Natural killer cell (primary cell): ENCODE results near the gene STAT4. TPM values are rescaled to one million over a fixed set of nuclear protein-coding genes. Genes with fewer than 3 reads are reported as not detected.

Experiments used
- ATAC-seq, 3 donors: fragments of 150-1000 bp in 2 of 3; fragments of 200-7000 bp in 1 of 3; cut with Tn5 transposase; 1 replicate in 1 of 3; 2 replicates in 2 of 3; pipeline ENCODE4 v1.10.0; 2021; ENCODE audit warnings: mild to moderate bottlenecking in 2 of 3, moderate library complexity in 2 of 3
- DNase-seq, 2 donors: peaks; one replicate each; pipeline versions ENCODE4 v3.0.0 to v3.0.0-alpha.2; 2013 to 2021; ENCODE audit warnings: mixed read lengths in 1 of 2
- H3K27ac ChIP-seq: one replicate; pipeline ENCODE4 v1.5.1; 2013; ENCODE audit warnings: mild to moderate bottlenecking, low read length
- H3K27me3 ChIP-seq: one replicate; pipeline ENCODE4 v1.6.1; 2013; ENCODE audit warnings: low read length; ENCODE audit not compliant: control insufficient read depth, insufficient read depth
- H3K36me3 ChIP-seq: one replicate; pipeline ENCODE4 v1.6.1; 2013; ENCODE audit warnings: low read length; ENCODE audit not compliant: control insufficient read depth, insufficient read depth
- H3K4me1 ChIP-seq: one replicate; pipeline ENCODE4 v1.6.1; 2013; ENCODE audit warnings: low read length; ENCODE audit not compliant: control insufficient read depth, insufficient read depth
- H3K4me3 ChIP-seq: one replicate; pipeline ENCODE4 v1.5.1; 2013; ENCODE audit warnings: low read length
- H3K9me3 ChIP-seq: one replicate; pipeline ENCODE4 v1.6.1; 2013; ENCODE audit warnings: low read length; ENCODE audit not compliant: control insufficient read depth, insufficient read depth
- H3K27ac Mint-ChIP-seq, 2 donors: one replicate each; pipeline ENCODE4 v1.8.0; 2022; ENCODE audit warnings: mild to moderate bottlenecking in 2 of 2, mixed read lengths in 2 of 2, moderate library complexity in 1 of 2
- H3K27me3 Mint-ChIP-seq, 2 donors: one replicate each; pipeline ENCODE4 v1.8.0; 2022; ENCODE audit warnings: low read depth in 2 of 2, mixed read lengths in 2 of 2
- H3K36me3 Mint-ChIP-seq: one replicate; pipeline ENCODE4 v1.8.0; 2022; ENCODE audit warnings: mixed read lengths
- H3K4me1 Mint-ChIP-seq, 2 donors: one replicate each; pipeline ENCODE4 v1.8.0; 2022; ENCODE audit warnings: mixed read lengths in 2 of 2
- H3K4me3 Mint-ChIP-seq: one replicate; pipeline ENCODE4 v1.8.0; 2022; ENCODE audit warnings: mild to moderate bottlenecking, moderate library complexity, mixed read lengths
- H3K9me3 Mint-ChIP-seq, 2 donors: one replicate each; pipeline ENCODE4 v1.8.0; 2022; ENCODE audit warnings: mixed read lengths in 2 of 2
- WGBS: methylation state at CpG from one replicate; pipeline ENCODE4 v1.1.7; 2013; ENCODE audit warnings: missing lambda C conversion rate; ENCODE audit not compliant: insufficient coverage; 5-methylcytosine and 5-hydroxymethylcytosine counted together
- intact Hi-C: fragments of 100-400 bp; cut with micrococcal nuclease; formaldehyde crosslinking; loops from one replicate; pipeline ENCODE4 v1.14.2; 2022
- total RNA-seq, 4 donors: library from RNA; stranded (reverse); fragments of 120-200 nt in 1 of 4; gene quantifications; one replicate each; pipeline versions ENCODE4 v1.2.3 to v1.2.4, GENCODE V29; 2013 to 2022
- TF ChIP-seq, protein P1 (sequence below): fragments of 200-600 bp; IDR thresholded peaks from one replicate; pipeline ENCODE4 v1.8.0; 2022; ENCODE audit warnings: antibody characterized with exemption

Gene STAT4
- total RNA-seq, 3 donors from 2014 or later (not counting 1 experiment from before 2014, with no cell fraction given) = 264 to 339 (median 304) TPM

DNA sequence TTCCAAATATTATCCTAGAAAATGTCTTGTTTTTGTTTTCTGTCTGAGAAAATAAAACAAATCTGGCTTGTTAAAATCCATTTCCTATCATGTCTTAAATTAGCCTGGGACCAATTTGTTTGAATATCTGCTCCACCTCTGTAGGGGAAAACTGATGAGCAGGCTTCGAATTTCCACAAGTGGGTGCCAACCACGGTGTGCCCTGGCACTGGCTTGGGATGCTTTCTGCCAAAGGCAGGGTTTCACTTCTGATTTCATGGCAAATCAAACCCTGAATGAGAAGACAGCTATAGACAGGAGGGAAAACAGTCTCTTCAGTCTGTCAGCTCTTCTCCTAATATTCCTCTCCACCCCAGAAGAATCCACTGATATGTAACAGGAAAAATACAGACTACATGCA is 33.7 kb upstream of the STAT4 start:
- Mint-ChIP-seq H3K4me1 (peaks cover 4 to 11% of the 10 kb centered on the region in 2 donors), H3K27ac (no peak overlapping the region), H3K9me3 (no peaks in the 10 kb centered on the region), H3K4me3 (no peak overlapping the region), H3K27me3 (no peaks in the 10 kb centered on the region), H3K36me3 (no peaks in the 10 kb centered on the region)
- Histone ChIP-seq H3K4me3 (no peak overlapping the region), H3K36me3 (no peaks in the 10 kb centered on the region), H3K9me3 (no peaks in the 10 kb centered on the region), H3K27ac (no peak overlapping the region), H3K4me1 (peaks cover 2% of the 10 kb centered on the region), H3K27me3 (no peaks in the 10 kb centered on the region)
- no peak for DNase-seq
- intact Hi-C loops = no loop called here
- WGBS = 81% methylated on average over 2 of the region's 2 CpGs
- ATAC-seq = no peak
- TF ChIP-seq, protein P1, sequence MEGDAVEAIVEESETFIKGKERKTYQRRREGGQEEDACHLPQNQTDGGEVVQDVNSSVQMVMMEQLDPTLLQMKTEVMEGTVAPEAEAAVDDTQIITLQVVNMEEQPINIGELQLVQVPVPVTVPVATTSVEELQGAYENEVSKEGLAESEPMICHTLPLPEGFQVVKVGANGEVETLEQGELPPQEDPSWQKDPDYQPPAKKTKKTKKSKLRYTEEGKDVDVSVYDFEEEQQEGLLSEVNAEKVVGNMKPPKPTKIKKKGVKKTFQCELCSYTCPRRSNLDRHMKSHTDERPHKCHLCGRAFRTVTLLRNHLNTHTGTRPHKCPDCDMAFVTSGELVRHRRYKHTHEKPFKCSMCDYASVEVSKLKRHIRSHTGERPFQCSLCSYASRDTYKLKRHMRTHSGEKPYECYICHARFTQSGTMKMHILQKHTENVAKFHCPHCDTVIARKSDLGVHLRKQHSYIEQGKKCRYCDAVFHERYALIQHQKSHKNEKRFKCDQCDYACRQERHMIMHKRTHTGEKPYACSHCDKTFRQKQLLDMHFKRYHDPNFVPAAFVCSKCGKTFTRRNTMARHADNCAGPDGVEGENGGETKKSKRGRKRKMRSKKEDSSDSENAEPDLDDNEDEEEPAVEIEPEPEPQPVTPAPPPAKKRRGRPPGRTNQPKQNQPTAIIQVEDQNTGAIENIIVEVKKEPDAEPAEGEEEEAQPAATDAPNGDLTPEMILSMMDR = no peak

- Mint-ChIP-seq H3K36me3 (no peaks in the 10 kb centered on the region), H3K4me3 (no peak overlapping the region), H3K4me1 (peaks cover 4% of the 10 kb centered on the region in 2 donors), H3K27me3 (no peaks in the 10 kb centered on the region), H3K9me3 (no peaks in the 10 kb centered on the region), H3K27ac (no peak overlapping the region)
- no peaks in the 10 kb centered on the region for H3K4me1 ChIP-seq
- no peak overlapping the region for H3K4me3 ChIP-seq
- no peak for DNase-seq
- H3K36me3 ChIP-seq = no peaks in the 10 kb centered on the region
- intact Hi-C loops = no loop called here
- ATAC-seq = no peak
- H3K27me3 ChIP-seq = no peaks in the 10 kb centered on the region
- H3K27ac ChIP-seq = no peak overlapping the region
- TF ChIP-seq, protein P1 = no peak
- no peaks in the 10 kb centered on the region for H3K9me3 ChIP-seq
Observed at GRCh38 chr2:191183516-191183915, 32.7 kb upstream of the STAT4 start.

- TF ChIP-seq, protein P1 = no peak
- no peaks in the 10 kb centered on the region for H3K9me3 ChIP-seq
- H3K27ac ChIP-seq = no peak overlapping the region
- no peak overlapping the region for H3K4me3 ChIP-seq
- Mint-ChIP-seq H3K9me3 (no peaks in the 10 kb centered on the region), H3K4me1 (peaks cover 4% of the 10 kb centered on the region in 2 donors), H3K36me3 (no peaks in the 10 kb centered on the region), H3K27ac (no peak overlapping the region), H3K27me3 (no peaks in the 10 kb centered on the region), H3K4me3 (no peak overlapping the region)
- no peak for DNase-seq
- no peak for ATAC-seq
- 89% methylated on average over 2 of the region's 2 CpGs for WGBS
- no peaks in the 10 kb centered on the region for H3K27me3 ChIP-seq
- no peaks in the 10 kb centered on the region for H3K36me3 ChIP-seq
- no peaks in the 10 kb centered on the region for H3K4me1 ChIP-seq
- intact Hi-C loops = no loop called here
Observed at GRCh38 chr2:191183081-191183480, 32.3 kb upstream of the STAT4 start.

- no peak overlapping the region for H3K4me3 Mint-ChIP-seq
- no peak overlapping the region for H3K27ac ChIP-seq
- H3K4me1 ChIP-seq = no peaks in the 10 kb centered on the region
- peaks cover 0 to 2% of the 10 kb centered on the region in 2 donors for H3K27me3 Mint-ChIP-seq
- no peaks in the 10 kb centered on the region for H3K9me3 Mint-ChIP-seq
- H3K36me3 Mint-ChIP-seq = no peaks in the 10 kb centered on the region
- ATAC-seq = no peak
- no peak overlapping the region for H3K4me3 ChIP-seq
- no peak overlapping the region for H3K27ac Mint-ChIP-seq
- peaks cover 4 to 9% of the 10 kb centered on the region in 2 donors for H3K4me1 Mint-ChIP-seq
- no peaks in the 10 kb centered on the region for H3K9me3 ChIP-seq
- no peak for DNase-seq
- no peaks in the 10 kb centered on the region for H3K36me3 ChIP-seq
- H3K27me3 ChIP-seq = no peaks in the 10 kb centered on the region
- intact Hi-C loops = no loop called here
- TF ChIP-seq, protein P1 = no peak
Observed at GRCh38 chr2:191180713-191181112, 29.9 kb upstream of the STAT4 start.
